ENCODE results near the gene SIGLEC15.
"Not testable (repeated sequence)": the region's sequence is repeated elsewhere in the genome, so short reads cannot be mapped to it uniquely, and the experiment has no call there.

The SIGLEC15 gene

DNA sequence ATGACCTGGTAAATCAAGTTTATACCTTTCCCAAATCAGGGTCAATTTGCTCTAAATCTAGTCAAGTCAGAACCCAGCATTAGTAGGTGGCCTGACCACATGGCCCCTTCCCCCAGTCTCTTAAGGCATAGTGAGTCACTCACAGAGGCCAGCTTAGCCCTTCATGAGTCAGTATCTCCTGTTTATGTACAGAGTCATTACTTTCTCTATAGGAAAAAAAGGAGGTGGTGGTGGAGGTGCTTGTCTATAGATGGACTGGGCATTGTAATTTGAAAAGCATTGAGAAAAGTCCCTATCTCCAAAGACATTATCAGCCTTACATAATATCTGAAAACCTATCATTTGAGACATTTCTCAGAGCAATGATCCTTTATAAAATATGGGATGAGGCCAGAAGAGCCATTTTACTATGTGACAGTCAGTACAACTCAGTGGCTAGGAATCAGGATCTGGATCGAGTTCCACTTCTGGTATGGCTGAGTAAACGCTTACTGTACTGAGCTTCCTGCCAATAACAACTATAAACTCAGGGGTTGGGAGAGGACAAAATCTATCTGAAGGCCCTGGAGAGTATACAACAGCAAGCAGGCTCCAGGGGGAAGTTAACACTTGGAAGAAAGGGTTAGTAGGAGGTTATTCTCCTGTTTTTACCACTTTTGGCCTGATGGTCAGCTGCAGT is 22.5 kb upstream of the SIGLEC15 start:
- DNase-seq (ENCODE audit: extremely low read depth, low read depth), result peak; percentile 81
- TF ChIP-seq, protein P1, sequence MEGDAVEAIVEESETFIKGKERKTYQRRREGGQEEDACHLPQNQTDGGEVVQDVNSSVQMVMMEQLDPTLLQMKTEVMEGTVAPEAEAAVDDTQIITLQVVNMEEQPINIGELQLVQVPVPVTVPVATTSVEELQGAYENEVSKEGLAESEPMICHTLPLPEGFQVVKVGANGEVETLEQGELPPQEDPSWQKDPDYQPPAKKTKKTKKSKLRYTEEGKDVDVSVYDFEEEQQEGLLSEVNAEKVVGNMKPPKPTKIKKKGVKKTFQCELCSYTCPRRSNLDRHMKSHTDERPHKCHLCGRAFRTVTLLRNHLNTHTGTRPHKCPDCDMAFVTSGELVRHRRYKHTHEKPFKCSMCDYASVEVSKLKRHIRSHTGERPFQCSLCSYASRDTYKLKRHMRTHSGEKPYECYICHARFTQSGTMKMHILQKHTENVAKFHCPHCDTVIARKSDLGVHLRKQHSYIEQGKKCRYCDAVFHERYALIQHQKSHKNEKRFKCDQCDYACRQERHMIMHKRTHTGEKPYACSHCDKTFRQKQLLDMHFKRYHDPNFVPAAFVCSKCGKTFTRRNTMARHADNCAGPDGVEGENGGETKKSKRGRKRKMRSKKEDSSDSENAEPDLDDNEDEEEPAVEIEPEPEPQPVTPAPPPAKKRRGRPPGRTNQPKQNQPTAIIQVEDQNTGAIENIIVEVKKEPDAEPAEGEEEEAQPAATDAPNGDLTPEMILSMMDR (IDR thresholded peaks at IDR 0.05; ENCODE audit: low read depth, low read length), result no peak

DNA sequence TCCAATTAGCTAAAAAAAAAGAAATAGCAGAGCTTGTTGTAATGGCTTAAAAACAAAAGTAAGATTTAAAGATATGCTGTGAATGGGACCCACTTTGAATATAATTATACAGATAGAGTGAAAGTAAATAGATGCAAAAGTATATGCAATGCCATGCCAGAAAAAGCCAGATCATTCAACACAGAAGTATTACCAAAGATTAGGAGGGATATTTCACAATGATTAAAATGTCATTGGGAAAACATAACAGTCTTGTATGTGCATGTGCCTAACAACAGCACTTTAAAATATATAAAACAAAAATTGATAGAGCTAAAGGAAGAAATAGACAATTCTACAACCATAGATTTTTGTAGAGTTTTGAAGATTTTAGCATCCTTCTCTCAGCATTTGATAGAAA is 19.9 kb upstream of the SIGLEC15 start:
- TF ChIP-seq, protein P1 (IDR thresholded peaks at IDR 0.05; ENCODE audit: low read depth, low read length), result no peak
- DNase-seq (ENCODE audit: extremely low read depth, low read depth), result no peak

DNA sequence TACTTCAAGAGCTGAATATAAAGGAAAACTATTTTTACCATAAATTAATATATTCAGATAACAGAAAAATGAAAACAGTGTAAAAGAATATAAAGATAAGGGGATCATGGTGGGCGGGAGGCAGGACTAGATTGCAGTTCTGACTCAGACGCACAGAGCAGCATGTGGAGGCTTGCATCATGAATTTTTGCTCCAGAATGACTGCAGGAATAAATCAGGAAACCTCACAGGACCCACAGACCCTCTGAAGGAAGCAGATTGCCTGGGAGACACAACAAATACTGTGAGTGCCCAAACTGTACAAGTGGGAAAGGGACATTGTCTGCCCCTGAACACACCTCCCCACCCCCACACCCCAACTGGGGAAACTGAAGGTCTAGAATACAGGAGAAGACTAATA is 19.2 kb upstream of the SIGLEC15 start:
- no peak for DNase-seq (ENCODE audit: extremely low read depth, low read depth)
- TF ChIP-seq, protein P1 (IDR thresholded peaks at IDR 0.05; ENCODE audit: low read depth, low read length), result no peak

DNA sequence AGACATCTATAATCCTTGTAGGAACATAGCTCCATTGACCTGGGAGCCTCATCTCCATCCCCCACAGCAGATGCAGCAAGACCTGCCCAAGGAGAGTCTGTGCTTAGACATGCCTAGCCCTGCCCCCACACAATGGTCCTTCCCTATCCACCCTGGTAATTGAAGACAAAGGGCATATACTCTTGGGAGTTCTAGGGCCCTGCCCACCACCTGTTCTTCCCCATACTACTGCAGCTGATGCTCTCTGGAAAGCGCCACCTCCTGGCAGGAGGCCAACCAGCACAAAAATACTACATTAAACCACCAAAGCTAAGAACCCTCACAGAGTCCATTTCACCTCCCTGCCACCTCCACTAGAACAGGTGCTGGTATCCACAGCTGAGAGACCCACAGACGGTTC is 18.3 kb upstream of the SIGLEC15 start:
- DNase-seq (ENCODE audit: extremely low read depth, low read depth), result not testable (repeated sequence)

DNA sequence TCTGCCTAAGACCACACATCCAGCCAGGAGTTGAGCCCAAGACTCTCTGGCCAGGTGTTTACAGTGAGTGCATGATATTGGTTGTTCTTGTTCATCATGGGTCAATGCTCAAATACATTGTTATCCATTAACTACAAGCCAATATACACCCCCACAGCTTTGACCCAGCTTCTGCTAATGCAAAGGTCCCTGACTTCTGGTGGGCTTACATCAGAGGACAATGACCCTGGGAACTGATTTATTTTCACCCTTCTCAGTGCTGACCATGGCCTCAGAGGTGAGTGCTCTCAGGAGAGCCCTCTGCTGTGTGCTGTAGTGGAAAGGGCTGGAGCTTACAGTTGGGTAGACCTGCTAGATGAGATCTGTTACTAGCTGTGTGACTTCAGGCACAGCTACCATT is 10.7 kb upstream of the SIGLEC15 start:
- not testable (repeated sequence) for DNase-seq (ENCODE audit: extremely low read depth, low read depth)

DNA sequence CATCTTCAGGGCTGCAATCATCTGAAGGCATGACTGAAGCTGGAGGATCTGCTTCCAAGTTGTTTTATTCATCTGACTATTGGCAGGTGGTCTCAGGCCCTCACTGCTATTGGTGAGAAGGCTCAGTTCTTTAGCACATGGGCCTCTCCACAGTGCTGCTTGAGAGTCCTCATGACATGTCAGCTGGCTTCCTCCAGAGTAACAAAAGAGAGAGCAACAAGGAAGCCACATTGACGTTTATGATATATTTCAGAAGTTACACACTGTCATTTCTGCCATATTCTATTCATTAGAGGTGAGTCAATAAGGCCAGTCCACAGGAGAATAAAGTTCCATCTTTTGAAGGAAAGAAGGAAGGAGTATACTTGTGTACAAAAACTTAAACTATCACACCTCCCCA is 7.9 kb upstream of the SIGLEC15 start:
- TF ChIP-seq, protein P1 (IDR thresholded peaks at IDR 0.05; ENCODE audit: low read depth, low read length), result no peak
- DNase-seq (ENCODE audit: extremely low read depth, low read depth), result no peak

DNA sequence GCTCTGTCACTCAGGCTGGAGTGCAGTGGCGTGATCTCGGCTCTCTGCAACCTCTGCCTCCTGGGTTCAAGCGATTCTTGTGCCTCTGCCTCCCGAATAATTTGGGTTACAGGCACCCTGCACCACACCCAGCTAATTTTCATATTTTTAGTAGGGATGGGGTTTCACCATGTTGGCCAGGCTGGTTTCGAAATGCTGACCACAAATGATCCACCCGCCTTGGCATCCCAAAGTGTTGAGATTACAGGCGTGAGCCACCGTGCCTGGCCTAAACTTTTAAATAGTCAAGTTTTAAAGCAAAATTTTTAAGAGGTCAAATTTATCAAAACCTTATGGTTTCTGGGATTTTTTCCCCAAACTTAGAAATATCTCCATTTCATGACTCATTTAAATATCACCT is 6.7 kb upstream of the SIGLEC15 start:
- peak; percentile 50 for DNase-seq (ENCODE audit: extremely low read depth, low read depth)

DNA sequence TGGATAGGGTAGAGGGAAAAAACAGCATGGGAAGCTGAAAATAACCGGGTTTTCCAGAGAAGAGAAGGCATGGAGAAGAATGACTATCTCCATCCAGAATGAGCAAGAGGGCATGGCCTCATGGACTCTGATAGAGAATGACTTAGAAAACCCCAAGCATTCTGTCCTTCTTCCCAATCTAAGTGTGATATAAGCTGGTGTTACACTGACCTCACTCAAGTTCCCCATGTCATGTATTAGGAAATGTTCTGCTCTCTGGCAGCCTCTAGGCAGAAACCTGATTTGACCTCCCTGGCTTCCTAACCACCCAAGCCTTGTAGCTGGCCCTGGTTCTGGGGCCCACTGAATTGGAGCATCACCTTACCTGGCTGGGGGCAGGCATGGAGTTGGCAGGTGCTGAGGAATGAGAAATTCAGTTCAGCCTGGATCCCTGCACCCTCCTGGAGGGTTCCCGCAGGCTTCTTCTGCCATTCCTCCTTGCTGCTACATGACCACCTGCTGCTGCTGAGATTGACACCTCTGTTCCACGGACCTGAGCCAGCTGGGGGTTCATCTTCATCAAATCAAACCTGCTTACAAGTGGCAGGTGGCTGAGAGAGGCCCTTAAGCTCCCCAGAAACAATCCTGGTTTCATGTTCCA is 5.2 kb upstream of the SIGLEC15 start:
- no peak for DNase-seq (ENCODE audit: extremely low read depth, low read depth)
- TF ChIP-seq, protein P1 (IDR thresholded peaks at IDR 0.05; ENCODE audit: low read depth, low read length), result no peak

DNA sequence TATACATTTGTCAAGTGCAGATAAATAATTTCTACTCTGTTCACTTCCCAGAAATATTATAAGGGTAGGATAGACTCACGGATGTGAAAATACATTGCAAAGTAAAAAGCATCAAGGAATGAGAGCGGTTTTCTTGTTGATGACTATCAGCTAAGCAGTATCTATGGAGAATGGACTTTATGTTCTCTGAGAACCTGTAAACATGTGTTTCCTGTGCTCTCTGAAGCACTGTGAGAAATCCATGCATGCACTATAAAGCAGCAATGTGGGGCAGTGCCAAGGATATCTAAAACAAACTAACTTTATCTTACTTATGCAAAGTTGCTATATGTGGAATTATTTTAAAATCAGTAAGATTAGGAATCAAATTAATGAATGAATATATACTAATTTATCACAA is 4.4 kb upstream of the SIGLEC15 start:
- TF ChIP-seq, protein P1 (IDR thresholded peaks at IDR 0.05; ENCODE audit: low read depth, low read length), result no peak
- no peak for DNase-seq (ENCODE audit: extremely low read depth, low read depth)

Measured in AG09319 (cell line).